Germinal center (tissue), 1 donor: ENCODE measurements around the gene C1orf141.
"Not testable (repeated sequence)": the region's sequence is repeated elsewhere in the genome, so short reads cannot be mapped to it uniquely, and the experiment has no call there.

Source experiments
- DNase-seq: peaks from one replicate; pipeline ENCODE4 v3.0.0; 2012; ENCODE audit warnings: mixed read lengths, low spot score

C1orf141 gene

DNA sequence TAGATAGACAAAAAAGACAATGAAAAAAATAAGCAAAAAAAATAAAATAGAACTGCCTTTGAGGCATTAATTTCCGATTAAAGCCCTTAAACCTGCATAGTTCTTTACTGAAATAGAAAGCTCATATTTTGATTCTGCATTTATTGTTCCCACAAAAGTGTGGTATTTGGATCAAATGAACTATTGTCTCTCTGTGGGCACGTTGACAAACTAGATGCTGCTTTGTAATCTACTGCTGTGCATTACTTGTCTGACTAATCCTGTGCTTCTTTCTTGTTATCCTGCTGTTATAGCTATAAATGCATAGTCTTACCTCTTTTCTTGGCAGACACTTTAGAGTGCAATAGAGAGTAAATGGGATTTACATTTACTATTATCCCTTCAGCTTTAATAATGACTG lies 49.4 kb downstream of the C1orf141 start:
- no peak for DNase-seq

DNA sequence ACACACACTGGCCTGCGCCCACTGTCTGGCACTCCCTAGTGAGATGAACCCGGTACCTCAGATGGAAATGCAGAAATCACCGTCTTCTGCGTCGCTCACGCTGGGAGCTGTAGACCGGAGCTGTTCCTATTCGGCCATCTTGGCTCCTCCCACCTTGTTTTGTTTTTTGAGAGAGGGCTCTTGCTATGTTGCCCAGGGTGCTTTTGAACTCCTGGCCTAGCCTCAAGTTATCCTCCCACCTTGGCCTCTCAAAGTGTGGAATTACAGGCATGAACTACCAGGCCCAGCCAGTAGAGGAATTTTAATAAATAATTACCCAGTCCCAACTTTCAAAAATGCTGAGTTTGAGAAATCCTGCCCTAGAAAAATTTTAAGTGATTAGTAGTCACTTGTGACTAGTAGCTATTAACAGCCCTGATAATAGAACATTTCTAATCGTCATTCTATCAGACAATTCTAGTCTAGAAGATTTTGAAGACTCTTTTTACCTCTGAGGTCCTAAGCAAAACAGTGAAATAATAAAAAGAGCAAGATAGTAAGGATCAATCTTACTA lies 49.9 kb downstream of the C1orf141 start:
- no peak for DNase-seq

DNA sequence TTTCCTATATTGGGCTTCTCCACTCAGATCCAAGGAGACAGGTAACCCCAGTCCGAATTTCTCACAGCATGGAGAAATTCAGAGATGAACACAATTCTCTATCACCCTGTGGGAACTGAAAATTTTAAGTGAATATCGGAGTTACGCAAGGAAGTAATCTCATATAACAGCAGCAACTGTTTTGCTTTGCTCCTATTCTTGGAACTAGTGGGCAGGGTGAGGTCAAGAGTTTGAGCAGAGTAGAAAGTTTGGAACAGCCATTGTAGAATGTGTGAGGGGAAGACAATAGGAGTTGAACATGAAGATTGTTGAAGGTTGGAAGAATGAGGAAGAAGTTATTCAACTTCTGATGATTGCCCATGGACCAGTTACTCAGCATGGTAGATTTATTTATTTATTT lies 56.5 kb downstream of the C1orf141 start:
- DNase-seq, result no peak

DNA sequence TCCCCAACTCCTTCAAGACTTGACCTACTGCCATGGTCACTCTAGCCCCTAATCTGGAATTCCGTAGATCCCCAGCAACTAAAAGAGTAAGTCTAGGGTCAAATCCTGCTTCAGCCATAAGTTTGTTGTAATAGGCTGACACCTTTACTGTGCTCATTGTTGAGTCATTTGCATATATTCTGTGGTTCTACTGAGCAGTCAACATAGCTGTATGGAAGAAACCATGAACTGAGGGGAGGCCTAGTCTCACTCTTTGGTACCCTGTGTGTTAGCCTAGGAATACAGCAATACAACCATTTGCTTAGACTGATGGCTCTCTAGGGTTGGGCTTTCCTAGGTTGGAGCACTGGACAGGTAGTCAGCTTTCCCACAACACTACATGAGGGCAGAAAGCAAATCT lies 57.2 kb downstream of the C1orf141 start:
- DNase-seq, result no peak

DNA sequence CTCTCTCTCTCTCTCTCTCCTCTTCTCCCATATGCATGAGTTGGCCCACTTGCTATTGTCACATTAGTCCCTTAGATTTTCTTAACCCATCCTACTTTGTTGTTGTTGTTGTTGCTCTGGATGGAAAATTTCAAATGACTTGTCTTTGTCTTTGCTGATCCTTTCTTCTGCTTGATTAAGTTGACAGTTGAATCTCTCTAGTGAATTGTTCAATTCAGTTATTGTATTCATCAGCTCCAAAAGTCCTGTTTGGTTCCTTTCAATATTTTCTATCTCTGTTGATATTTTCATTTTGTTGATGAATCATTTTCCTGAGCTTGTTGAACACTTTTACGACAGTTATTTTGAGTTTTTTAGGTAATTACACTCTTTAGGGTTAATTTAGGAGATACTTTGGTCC lies 62.0 kb downstream of the C1orf141 start:
- no peak for DNase-seq

- not testable (repeated sequence) for DNase-seq
Measured at GRCh38 chr1:67067655-67068054, 67.1 kb downstream of the C1orf141 start.

DNA sequence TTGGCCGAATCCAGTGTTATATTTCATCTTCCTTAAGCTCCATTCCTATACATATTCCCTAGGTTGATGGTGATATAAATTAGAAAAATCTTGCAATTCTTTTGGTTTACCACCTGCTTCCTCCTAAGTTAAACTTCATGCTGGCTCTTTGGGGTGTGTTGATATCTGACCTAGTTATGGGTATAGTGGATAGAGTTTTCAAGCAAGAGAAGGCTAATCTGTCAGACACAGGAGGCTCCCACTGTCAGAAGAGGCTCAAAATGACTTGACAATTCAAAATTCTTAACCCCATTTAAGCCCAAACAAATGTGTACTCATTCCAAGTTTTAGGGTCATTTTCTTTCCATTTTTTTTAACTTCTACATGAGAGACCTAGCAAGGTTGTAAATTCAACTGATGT lies 72.4 kb downstream of the C1orf141 start:
- DNase-seq, result no peak

- DNase-seq, result no peak
Measured at GRCh38 chr1:67061266-67061665, 73.5 kb downstream of the C1orf141 start.

- no peak for DNase-seq
Measured at GRCh38 chr1:67060811-67061218, 74.0 kb downstream of the C1orf141 start.

GRCh38 chr1:67059346-67059745 lies 75.4 kb downstream of the C1orf141 start:
- no peak for DNase-seq

- DNase-seq, result no peak
Measured at GRCh38 chr1:67058761-67059160, 76.0 kb downstream of the C1orf141 start.

GRCh38 chr1:67058242-67058641 lies 76.5 kb downstream of the C1orf141 start:
- no peak for DNase-seq

GRCh38 chr1:67053785-67054772 lies 80.7 kb downstream of the C1orf141 start, which contains the start of gene SLC35D1:
TSS of gene SLC35D1 (minus strand) at chr1:67054148. CDS start at chr1:67054013, 135 bp downstream.
- DNase-seq, result peak; percentile 92

DNA sequence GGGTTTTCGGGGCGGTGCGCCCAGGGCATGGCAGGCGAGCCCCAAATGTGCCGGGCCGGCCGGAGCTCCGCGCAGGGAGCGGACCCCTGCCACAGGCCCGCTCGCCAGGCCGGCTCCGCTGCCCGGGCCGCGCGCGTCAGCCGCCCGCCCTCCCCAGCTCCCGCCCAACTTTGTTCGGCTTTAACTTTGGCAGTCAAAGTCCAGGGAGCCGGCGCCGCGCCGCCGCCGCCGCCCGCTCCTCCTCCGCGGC lies 81.3 kb downstream of the C1orf141 start:
- DNase-seq, result peak; percentile 65

GRCh38 chr1:67052741-67053534 lies 81.8 kb downstream of the C1orf141 start:
- no peak for DNase-seq

- no peak for DNase-seq
Measured at GRCh38 chr1:67051196-67051595, 83.6 kb downstream of the C1orf141 start.

- peak; percentile 33 for DNase-seq
Measured at GRCh38 chr1:67044631-67045270, 90.0 kb downstream of the C1orf141 start.

DNA sequence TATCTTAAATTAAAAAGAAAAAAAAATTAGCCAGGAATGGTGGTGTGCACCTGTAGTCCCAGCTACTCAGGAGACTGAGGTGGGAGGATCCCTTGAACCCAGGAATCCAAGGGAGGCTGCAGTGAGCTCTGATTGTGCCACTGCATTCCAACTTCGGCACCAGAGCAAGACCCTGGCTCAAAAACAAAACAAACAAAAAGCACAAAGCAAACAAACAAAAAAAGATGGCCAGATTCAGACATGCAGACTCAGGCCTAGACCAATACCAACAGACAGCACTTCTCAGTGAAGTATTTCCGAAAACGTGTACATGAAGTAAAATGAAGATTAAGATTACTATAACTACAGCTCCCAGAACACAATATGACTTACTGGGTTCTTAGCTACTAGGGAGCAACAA lies 91.4 kb downstream of the C1orf141 start:
- no peak for DNase-seq
